Stimulated activated CD4-positive, alpha-beta T cell treated with anti-CD3 and anti-CD28 coated beads, Interleukin-2, amount 100 ng/mL, for 4 hours (primary cell): Measurements from ENCODE around the gene CRISP3.
"Not testable (repeated sequence)": the region's sequence is repeated elsewhere in the genome, so short reads cannot be mapped to it uniquely, and the experiment has no call there.

Experiments
- DNase-seq: peaks from one replicate; pipeline ENCODE4 v3.0.0-alpha.2; 2020; ENCODE audit warnings: low read depth

CRISP3 gene, protein sequence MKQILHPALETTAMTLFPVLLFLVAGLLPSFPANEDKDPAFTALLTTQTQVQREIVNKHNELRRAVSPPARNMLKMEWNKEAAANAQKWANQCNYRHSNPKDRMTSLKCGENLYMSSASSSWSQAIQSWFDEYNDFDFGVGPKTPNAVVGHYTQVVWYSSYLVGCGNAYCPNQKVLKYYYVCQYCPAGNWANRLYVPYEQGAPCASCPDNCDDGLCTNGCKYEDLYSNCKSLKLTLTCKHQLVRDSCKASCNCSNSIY

DNA sequence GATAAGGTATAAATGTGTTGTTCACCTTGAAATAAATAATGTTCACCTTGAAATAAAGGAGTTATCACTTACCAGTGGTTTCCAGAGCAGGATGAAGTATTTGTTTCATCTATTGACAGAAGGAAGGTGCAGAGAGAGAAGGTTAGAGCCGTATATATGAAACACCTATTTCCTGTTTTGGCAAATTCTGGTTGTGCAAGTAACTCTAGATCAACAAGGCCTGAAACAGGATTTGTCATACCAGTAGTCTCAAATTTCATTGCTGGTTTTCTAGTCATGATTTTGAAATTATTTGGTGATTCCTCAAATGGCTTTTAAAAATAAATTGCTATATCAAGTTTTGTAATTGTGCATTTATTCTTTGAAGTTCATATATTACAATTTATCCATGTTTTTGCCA, at the start of gene CRISP3:
CRISP3 (minus strand) TSS at position 130 of the 400 bp plus-strand sequence; CDS start at position 109, 21 bp downstream.
- DNase-seq = no peak

DNA sequence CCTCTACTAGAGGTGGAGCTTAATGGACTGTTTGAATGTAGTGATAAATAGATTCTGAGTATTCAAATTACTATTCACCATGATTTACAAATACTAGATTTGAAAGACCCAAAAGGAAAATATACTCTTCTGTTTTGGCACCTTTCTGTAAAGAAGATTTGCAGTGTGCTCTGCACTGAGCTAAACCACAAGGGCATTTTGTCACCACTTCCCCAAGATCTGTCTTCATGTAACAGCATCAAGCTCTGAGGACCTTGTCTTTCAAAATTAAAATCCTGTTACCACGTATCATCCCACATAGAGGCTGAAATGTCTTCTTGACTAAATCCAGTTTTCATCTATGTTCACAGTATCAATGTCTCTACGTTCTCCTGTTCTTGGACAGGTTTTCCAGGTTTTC, 46.2 kb upstream of the CRISP3 start:
- DNase-seq = no peak

DNA sequence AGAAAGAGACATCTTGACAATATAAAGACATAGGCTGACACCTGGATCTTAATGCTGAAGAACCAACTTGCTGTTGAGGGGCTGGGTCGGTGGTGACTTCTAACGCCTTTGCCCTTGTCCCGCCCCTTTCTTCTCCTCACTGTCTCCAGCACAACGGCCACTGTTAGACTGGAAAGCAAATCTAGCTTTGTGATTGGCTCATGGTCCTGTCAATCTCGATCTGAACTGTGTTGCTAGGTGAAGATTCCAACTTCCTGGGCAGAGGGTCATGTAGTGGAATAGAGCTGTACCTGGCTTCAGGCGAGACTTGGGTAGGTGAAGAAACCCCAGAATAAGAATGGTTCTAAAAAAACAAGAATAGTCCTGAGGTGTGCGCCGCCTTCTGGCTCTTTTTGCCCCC, 43.0 kb upstream of the CRISP3 start, which contains the start of gene PGK2:
PGK2 (minus strand) TSS at position 110 of the 400 bp plus-strand sequence; CDS start at position 12, 98 bp downstream.
- no peak for DNase-seq

DNA sequence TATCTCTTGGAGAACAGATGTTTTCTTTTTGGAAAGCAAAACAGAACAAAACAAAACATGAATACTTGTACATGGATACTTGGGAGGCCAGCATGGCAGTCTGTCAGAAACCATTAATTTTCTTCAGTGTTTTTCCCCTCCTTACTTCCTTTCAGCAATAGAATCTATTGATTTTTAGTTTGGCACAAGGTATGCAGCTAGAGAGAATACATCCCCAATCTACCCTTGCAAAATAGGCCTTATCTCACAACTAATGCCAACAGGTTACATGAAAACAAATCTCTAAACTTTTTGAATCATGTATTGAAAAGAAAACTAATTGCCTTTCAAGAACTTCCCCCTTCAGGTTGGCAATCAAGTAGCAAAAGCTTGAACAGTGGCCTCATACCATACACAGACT, 40.1 kb upstream of the CRISP3 start:
- no peak for DNase-seq

DNA sequence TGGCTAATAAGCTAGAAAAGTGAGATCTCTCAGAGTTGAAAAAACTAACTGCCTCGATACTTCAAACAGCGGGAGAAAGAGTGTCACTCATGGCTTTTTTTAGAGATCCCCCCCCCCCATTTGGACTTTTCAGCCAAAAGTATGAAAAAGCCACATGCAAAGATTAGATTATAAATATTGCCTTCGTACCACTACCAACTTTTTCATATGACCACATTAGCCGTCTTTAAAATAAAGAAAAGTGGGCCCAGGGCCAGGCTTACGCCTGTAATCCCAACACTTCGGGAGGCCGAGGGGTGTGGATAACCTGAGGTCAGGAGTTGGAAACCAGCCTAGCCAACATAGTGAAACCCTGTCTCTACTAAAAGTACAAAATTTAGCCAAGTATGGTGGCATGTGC, 38.5 kb upstream of the CRISP3 start:
- DNase-seq = no peak

GRCh38 chr6:49782293-49782692, 38.1 kb upstream of the CRISP3 start:
- no peak for DNase-seq

DNA sequence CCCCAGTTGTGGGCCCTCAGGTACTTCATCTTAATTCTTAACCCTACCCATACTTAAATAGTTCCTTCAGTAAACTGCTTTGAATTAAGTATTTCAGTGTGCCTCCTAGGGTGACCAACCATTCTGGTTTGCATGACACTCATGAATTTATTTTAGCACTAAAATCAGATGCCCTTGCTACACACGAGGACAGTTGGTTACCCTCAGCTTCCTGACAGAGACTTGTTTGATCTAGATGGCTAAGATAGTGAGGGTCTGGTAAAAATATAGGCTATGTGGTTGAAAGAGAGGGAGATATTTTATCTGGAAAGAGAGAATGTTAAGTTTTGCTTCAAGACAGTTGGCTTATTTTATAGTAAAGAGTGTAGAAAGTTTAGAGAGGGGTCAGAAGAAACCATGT, 32.3 kb upstream of the CRISP3 start:
- DNase-seq = no peak

- no peak for DNase-seq
Measured at GRCh38 chr6:49775043-49775442, 30.9 kb upstream of the CRISP3 start.

GRCh38 chr6:49772285-49772684, 28.1 kb upstream of the CRISP3 start:
- no peak for DNase-seq

DNA sequence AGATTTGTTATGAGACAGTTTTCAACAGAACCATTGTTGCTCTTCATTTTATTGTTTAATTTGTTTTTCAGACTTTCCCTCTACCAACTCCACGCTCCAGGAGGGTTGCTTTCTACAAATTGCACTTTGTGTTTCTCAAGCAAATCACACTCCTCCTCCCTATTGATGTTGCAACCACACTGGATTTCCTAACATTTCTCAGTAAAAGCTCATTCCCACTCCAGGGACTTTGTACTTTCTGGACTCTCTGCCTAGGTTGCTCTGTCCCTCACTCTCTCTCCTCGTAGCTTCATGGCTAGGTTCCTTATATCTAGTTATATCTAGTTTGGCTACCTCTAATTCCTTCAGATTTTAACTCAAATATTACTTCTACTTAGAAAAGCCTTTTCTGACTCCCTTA, 22.6 kb upstream of the CRISP3 start:
- DNase-seq = no peak

- DNase-seq = no peak
Measured at GRCh38 chr6:49764571-49765236, 20.5 kb upstream of the CRISP3 start.

DNA sequence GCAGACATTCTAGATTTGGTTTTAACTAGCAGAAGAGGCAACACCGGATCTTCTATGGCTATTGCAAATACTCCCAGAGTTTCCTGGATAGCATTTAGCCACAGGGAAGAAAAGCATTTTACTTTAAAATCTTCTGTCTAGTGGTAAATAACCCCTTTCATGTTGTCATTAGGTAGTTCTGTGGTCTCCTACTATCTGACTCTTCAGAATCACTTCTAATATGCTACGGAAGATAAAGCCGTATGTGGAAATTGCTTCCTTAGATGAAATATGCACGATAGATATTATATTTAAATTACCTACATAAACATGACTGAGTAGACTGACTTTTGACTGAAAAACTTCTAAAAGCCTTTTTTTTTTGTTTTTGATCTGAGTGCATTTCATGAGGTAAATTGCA, 759 bp downstream of the CRISP3 start:
- DNase-seq = no peak

DNA sequence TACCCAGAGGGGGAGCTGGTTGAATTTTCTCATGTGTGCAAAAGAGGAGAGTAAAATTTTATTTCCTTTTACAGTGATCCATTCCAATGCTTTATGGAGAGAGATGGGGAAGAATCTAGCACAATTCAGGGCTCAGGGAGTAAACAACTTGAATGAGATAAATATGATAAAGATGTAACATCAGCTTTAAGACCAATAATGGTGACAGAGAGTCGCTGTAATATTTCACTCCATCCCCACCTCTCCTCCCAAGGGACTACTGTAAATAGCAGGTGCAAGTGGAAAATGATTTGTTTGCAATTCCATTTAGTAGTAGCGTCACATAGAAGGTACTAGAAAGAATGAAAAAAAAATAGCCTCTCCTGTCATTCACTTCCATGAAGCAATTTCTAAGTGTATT, 4.8 kb downstream of the CRISP3 start:
- DNase-seq = no peak

GRCh38 chr6:49736017-49736508, 8.1 kb downstream of the CRISP3 start:
- DNase-seq = no peak

DNA sequence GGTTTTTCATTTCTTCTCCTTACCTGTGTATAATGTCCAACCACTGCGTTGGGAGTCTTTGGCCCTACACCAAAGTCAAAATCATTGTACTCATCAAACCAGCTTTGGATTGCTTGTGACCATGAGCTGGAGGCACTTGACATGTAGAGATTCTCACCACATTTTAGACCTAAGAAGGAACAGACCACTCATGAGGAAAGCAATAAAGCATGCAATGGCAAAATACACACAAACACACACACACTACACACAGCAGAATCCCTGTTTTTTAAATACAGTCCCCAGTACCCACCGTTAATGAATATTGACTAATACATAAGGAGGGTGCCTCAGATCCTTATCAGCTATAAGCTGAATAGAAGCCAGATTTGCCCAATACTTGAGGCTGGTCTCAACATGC, 10.5 kb downstream of the CRISP3 start:
- DNase-seq = no peak

DNA sequence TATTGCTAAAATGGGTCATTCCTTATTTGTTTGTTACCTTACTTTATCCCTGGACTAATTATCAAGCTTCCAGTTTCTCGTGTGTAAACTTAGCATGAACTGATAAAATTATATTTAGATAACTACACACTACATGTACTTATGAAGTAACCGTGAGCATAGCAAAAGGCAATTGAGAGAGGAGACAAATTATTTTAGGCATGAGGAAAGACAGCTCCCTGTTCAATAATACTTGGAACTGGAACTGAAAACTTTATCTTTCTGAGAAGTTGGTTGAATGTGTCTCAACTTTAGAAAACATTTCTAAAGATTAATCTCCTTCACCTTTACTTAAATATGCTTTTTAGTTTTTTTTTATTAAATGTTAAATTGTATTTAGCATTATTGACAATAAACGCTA, 11.4 kb downstream of the CRISP3 start:
- no peak for DNase-seq

- no peak for DNase-seq
Measured at GRCh38 chr6:49730251-49730650, 13.9 kb downstream of the CRISP3 start.

DNA sequence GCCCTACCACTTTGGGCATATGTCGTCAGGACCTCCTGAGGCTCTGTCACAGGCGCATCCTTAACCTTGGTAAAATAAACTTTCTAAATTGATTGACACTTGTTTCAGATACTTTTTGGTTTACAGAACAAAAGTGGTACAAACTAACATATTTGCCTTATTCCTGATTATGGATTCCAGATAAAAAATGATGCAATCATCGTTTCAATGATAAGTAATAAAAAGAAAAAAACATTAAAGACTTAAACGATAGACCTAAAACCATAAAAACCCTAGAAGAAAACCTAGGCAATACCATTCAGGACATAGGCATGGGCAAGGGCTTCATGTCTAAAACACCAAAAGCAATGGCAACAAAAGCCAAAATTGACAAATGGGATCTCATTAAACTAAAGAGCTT, 20.3 kb downstream of the CRISP3 start:
- not testable (repeated sequence) for DNase-seq

GRCh38 chr6:49721297-49721696, 22.9 kb downstream of the CRISP3 start:
- DNase-seq = no peak

DNA sequence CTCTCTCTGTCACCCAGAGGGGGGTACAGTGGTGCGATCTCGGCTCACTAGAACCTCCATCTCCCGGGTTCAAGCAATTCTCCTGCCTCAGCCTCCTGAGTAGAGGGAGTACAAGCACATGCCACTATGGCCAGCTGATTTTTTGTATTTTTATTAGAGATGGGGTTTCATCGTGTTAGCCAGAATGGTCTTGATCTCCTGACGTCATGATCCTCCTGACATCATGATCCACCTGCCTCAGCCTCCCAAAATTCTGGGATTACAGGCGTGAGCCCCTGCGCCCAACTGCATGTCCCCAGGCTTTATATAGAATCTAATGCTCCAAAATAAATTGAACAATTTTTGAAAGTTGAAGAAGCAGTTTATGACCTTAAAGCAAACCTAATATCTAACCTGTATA, 23.8 kb downstream of the CRISP3 start:
- DNase-seq = no peak

DNA sequence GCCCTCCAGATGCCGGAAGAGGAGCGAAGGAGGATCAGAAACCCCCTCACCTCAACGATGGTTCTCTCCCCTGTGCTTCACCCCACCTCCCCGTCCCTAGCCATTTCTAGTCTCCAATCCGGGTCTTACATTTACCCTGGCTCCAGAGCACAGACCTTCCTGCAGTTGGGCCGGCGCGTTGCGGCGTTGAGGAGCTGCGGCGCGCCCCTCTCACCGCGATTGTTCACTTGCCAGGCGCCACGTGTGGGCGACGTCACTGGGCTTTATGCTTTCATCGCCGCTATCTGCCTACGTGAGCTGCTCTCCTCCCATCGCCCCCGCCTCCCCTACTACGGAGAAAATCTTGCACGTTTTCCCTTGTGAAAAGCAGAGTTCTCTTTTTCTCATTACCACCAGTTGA, 30.8 kb downstream of the CRISP3 start, which contains the start of gene CRISP2:
CRISP2 (minus strand) TSS at position 198 of the 400 bp plus-strand sequence. CDS start 4,347 bp downstream, outside the sequence.
- no peak for DNase-seq

DNA sequence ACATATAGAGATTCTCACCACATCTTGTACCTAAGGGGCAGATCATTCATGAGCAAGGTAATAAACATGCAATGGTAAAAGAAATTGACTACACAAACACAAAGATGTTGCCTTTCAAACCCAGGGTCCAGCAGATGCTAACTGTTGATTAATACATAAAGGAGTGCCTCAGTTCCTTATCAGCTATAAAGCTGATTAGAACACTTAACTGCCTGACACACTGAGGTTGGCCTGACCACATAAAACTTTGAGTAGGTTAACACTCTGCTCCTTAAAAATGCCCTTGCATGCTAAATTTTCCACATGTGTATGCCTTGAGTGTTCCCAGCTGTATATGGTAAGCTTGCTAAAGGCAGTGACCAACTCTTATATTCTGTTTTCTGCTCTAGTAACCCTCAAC, 45.7 kb downstream of the CRISP3 start:
- DNase-seq = no peak

GRCh38 chr6:49693512-49693911, 50.7 kb downstream of the CRISP3 start:
- DNase-seq = no peak

DNA sequence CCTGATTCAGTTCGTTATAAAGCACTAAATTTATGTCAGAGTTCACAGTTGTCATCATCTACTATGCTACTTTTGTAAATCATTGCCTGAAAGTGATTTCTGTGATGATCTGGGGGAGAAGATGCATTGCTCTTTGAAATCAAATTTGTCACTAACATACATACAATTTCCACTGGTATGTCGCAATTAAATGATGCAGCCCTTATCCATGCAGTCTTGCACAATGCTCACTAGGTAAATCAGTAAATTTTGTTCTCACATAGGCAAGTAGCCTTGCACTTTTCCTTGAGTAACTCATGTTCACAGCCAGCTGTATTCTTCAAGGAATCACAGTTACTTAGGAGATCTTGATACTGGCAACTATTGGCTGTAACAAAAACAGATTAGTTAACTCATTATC, 51.7 kb downstream of the CRISP3 start:
- no peak for DNase-seq
